GM12878 (cell line): ENCODE results near the gene COL15A1. TPM values are rescaled to one million over a fixed set of nuclear protein-coding genes. Genes with fewer than 3 reads are reported as not detected.

Experiments used
- ATAC-seq: fragments of 200-7000 bp; cut with Tn5 transposase; 3 replicates; pipeline ENCODE4 v1.9.1; 2020; ENCODE audit warnings: mild to moderate bottlenecking, moderate library complexity
- BruUV-seq: library from RNA; stranded (reverse); fragments of 400-500 nt; replicated peaks from 2 replicates; lab custom pipeline; 2021; lab: Mats Ljungman, UMichigan
- CTCF ChIA-PET: fragments of 300-600 bp; sonication (Branson Sonifier 250); formaldehyde crosslinking; extraction: SDS; loops from one replicate; lab custom pipeline; 2021; ENCODE audit warnings: inconsistent platforms; lab: Yijun Ruan, JAX
- POLR2A ChIA-PET: fragments of 350-600 bp; formaldehyde crosslinking; extraction: SDS; loops from one replicate; lab custom pipeline; 2021; ENCODE audit warnings: inconsistent platforms; lab: Charles Lee
- RAD21 ChIA-PET: fragments of 300-600 bp; sonication (Branson Sonifier 250); formaldehyde crosslinking; loops from one replicate; lab custom pipeline; 2023; ENCODE audit warnings: antibody characterized with exemption; ENCODE audit not compliant: unreplicated experiment; lab: Charles Lee
- SMC1A ChIA-PET: fragments of 300-600 bp; sonication (Branson Sonifier 250); formaldehyde crosslinking; loops from one replicate; lab custom pipeline; 2023; ENCODE audit not compliant: unreplicated experiment, uncharacterized antibody; lab: Charles Lee
- DNase-seq: peaks from one replicate; pipeline ENCODE4 v3.0.0-alpha.2; 2011; ENCODE audit warnings: low read depth, low spot score
- FAIRE-seq: peaks from 3 replicates; lab custom pipeline; 2011; peaks lifted over from hg19 to GRCh38; lab: Jason Lieb, UNC
- H2AFZ ChIP-seq: 2 replicates; pipeline ENCODE4 v1.6.0; 2011; ENCODE audit warnings: low read depth, low read length, control low read depth; ENCODE audit not compliant: control insufficient read depth
- H3K27ac ChIP-seq: 2 replicates; pipeline ENCODE4 v1.5.1; 2011; ENCODE audit warnings: control low read depth; ENCODE audit not compliant: control insufficient read depth, insufficient read depth
- H3K27me3 ChIP-seq, 2 experiments: replicated peaks in 1 of 2; 2 replicates each; pipeline versions ENCODE4 v1.6.0 to v1.6.1; 2011; ENCODE audit warnings: low read length in 1 of 2; ENCODE audit not compliant: control insufficient read depth in 2 of 2, insufficient read depth in 2 of 2
- H3K36me3 ChIP-seq, 2 experiments: 2 replicates each; pipeline ENCODE4 v1.5.1; 2011; ENCODE audit warnings: low read length in 1 of 2; ENCODE audit not compliant: control insufficient read depth in 2 of 2, insufficient read depth in 2 of 2
- H3K4me1 ChIP-seq: 2 replicates; pipeline ENCODE4 v1.6.1; 2011; ENCODE audit warnings: mild to moderate bottlenecking, low read length, moderate library complexity, mixed read lengths; ENCODE audit not compliant: control insufficient read depth, insufficient read depth
- H3K4me2 ChIP-seq: 2 replicates; pipeline ENCODE4 v1.6.0; 2011; ENCODE audit warnings: control low read depth; ENCODE audit not compliant: control insufficient read depth, insufficient read depth
- H3K4me3 ChIP-seq: fragments of 200-600 bp; sonication (generic); 2 replicates; pipeline ENCODE4 v1.5.1; 2016
- H3K79me2 ChIP-seq: 2 replicates; pipeline ENCODE4 v1.6.0; 2011; ENCODE audit warnings: low read length; ENCODE audit not compliant: control insufficient read depth, insufficient read depth
- H3K9ac ChIP-seq: 2 replicates; pipeline ENCODE4 v1.8.0; 2011; ENCODE audit warnings: low read length, control low read depth, mixed read lengths; ENCODE audit not compliant: control insufficient read depth, insufficient read depth
- H3K9me3 ChIP-seq: replicated peaks from 3 replicates; pipeline ENCODE4 v1.5.1; 2011; ENCODE audit warnings: mild to moderate bottlenecking, low read length; ENCODE audit not compliant: control insufficient read depth, insufficient read depth
- H4K20me1 ChIP-seq: 2 replicates; pipeline ENCODE4 v1.6.0; 2011; ENCODE audit not compliant: control insufficient read depth, insufficient read depth
- ATF7 ChIP-seq: fragments of 450-650 bp; IDR thresholded peaks from 2 replicates; pipeline ENCODE4 v1.6.1; 2016; ENCODE audit warnings: low read depth, mild to moderate bottlenecking
- CBX5 ChIP-seq: sonication (generic); IDR thresholded peaks from 2 replicates; pipeline ENCODE4 v1.6.1; 2016; ENCODE audit warnings: low read depth, moderate library complexity, mild to moderate bottlenecking, inconsistent platforms
- EZH2 ChIP-seq: IDR thresholded peaks from 2 replicates; pipeline ENCODE4 v1.6.1; 2012; ENCODE audit warnings: low read depth, mild to moderate bottlenecking, control low read depth, inconsistent platforms, low read length, borderline replicate concordance; ENCODE audit not compliant: control insufficient read depth
- RBBP5 ChIP-seq: fragments of 200-600 bp; sonication (generic); conservative IDR thresholded peaks from 2 replicates; pipeline ENCODE4 v1.6.1; 2016
- SMAD5 ChIP-seq: IDR thresholded peaks from 2 replicates; pipeline ENCODE4 v1.6.1; 2016; ENCODE audit warnings: antibody characterized with exemption, low read depth
- SMARCA5 ChIP-seq: fragments of 450-650 bp; IDR thresholded peaks from 2 replicates; pipeline ENCODE4 v1.6.1; 2017; ENCODE audit warnings: mild to moderate bottlenecking
- SRF ChIP-seq, 2 experiments: IDR thresholded peaks; 2 replicates each; pipeline ENCODE4 v1.6.1; 2011; ENCODE audit warnings: low read depth in 2 of 2, low read length in 2 of 2, mild to moderate bottlenecking in 1 of 2, moderate library complexity in 1 of 2
- WGBS: methylation state at CpG from one replicate; pipeline ENCODE4 v1.1.6; 2016; ENCODE audit warnings: low lambda C conversion rate; ENCODE audit not compliant: insufficient replicate concordance, insufficient coverage; ENCODE audit errors: missing lambda C conversion rate; 5-methylcytosine and 5-hydroxymethylcytosine counted together
- in situ Hi-C: fragments of 300-500 bp; cut with MboI; formaldehyde crosslinking; loops from 9 replicates; pipeline ENCODE4 v1.14.3; 2018; ENCODE audit warnings: mixed read lengths
- intact Hi-C: fragments of 100-400 bp; cut with micrococcal nuclease; formaldehyde crosslinking; loops from one replicate; pipeline ENCODE4 v1.14.2; 2022; ENCODE audit not compliant: unreplicated experiment
- polyA plus RNA-seq, 11 experiments: library from polyadenylated mRNA; depleted of rRNA in 4 of 11; unstranded in 6 of 11; stranded (reverse) in 5 of 11; fragments of >200 nt; fragmentation: Nextera tagmentation in 4 of 11; fragmentation: Illumina TruSeq in 1 of 11; extraction: Ambion mirVana in 4 of 11; extraction: Trizol in 1 of 11; gene quantifications; 1 replicate in 1 of 11; 2 replicates in 10 of 11; pipeline versions ENCODE4 v1.2.1 to v1.2.3, GENCODE V29; 2011 to 2016; ENCODE audit warnings: inconsistent platforms in 2 of 11, missing spikeins in 2 of 11, low read depth in 1 of 11
- total RNA-seq, 4 experiments: library from RNA; depleted of rRNA in 3 of 4; stranded (reverse); fragments of >200 nt in 3 of 4; fragmentation: Illumina TruSeq in 1 of 4; extraction: Trizol in 1 of 4; gene quantifications; 2 replicates each; pipeline versions ENCODE4 v1.2.1 to v1.2.3, GENCODE V29; 2013 to 2021
- TF ChIP-seq, protein P1 (sequence below): fragments of 450-650 bp; formaldehyde crosslinking; IDR thresholded peaks from 2 replicates; pipeline ENCODE4 v1.5.0; 2022; ENCODE audit warnings: mild to moderate bottlenecking, missing genetic modification characterization
- TF ChIP-seq, protein P2 (sequence below): IDR thresholded peaks from 2 replicates; pipeline ENCODE4 v1.6.1; 2011; ENCODE audit warnings: mild to moderate bottlenecking, low read depth, low read length, moderate library complexity; ENCODE audit not compliant: insufficient replicate concordance
- TF ChIP-seq, protein P3 (sequence below): fragments of 450-650 bp; IDR thresholded peaks from 2 replicates; pipeline ENCODE4 v1.6.1; 2017; ENCODE audit warnings: mild to moderate bottlenecking, low read depth, inconsistent platforms; ENCODE audit not compliant: poor library complexity, severe bottlenecking
- TF ChIP-seq, protein P4 (sequence below): fragments of 450-650 bp; formaldehyde crosslinking; IDR thresholded peaks from 2 replicates; pipeline ENCODE4 v1.4.0; 2020; ENCODE audit warnings: mild to moderate bottlenecking, moderate library complexity

COL15A1 gene
- total and polyA plus RNA-seq, 10 of the 15 experiments (the other 5 are each of a cell fraction or from before 2014, with no cell fraction given) = 0.01 to 0.28 (median 0.06) TPM; not detected in 2

DNA sequence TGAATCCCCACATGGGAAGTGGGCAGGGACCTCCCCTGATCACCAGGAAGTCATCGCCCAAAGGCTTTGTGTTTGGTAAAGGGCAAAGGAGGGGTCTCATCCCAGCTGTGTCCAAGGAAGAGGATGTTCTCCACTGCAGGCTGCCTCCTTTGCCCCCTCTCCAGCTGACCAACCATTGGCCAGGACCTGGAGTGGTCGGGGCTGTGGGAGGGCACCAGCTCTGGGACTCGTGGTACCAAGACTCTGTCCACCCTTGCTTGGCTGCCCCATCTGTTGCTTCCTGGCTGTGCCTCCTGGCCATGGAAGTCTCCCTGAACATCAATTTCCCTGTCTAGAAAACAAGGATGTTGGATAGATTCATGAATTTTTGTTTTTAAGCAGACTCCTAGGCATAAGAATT, 34.1 kb downstream of the COL15A1 start:
- H3K9ac ChIP-seq = no peak overlapping the region
- no peak overlapping the region for H2AFZ ChIP-seq
- no peak overlapping the region for H3K27ac ChIP-seq
- ATAC-seq (no peak), FAIRE-seq (no peak), DNase-seq (no peak)
- peaks cover 5% of the 10 kb centered on the region; the same call in 1 of the 2 replicates for H4K20me1 ChIP-seq
- TF ChIP-seq SMARCA5 (no peak), SMAD5 (no peak), RBBP5 (no peak), ATF7 (no peak), EZH2 (no peak), CBX5 (no peak), SRF (IDR thresholded peaks at IDR 0.05; ENCODE audit: low read depth in 2 of 2, low read length in 2 of 2) (no peak)
- TF ChIP-seq, protein P1, sequence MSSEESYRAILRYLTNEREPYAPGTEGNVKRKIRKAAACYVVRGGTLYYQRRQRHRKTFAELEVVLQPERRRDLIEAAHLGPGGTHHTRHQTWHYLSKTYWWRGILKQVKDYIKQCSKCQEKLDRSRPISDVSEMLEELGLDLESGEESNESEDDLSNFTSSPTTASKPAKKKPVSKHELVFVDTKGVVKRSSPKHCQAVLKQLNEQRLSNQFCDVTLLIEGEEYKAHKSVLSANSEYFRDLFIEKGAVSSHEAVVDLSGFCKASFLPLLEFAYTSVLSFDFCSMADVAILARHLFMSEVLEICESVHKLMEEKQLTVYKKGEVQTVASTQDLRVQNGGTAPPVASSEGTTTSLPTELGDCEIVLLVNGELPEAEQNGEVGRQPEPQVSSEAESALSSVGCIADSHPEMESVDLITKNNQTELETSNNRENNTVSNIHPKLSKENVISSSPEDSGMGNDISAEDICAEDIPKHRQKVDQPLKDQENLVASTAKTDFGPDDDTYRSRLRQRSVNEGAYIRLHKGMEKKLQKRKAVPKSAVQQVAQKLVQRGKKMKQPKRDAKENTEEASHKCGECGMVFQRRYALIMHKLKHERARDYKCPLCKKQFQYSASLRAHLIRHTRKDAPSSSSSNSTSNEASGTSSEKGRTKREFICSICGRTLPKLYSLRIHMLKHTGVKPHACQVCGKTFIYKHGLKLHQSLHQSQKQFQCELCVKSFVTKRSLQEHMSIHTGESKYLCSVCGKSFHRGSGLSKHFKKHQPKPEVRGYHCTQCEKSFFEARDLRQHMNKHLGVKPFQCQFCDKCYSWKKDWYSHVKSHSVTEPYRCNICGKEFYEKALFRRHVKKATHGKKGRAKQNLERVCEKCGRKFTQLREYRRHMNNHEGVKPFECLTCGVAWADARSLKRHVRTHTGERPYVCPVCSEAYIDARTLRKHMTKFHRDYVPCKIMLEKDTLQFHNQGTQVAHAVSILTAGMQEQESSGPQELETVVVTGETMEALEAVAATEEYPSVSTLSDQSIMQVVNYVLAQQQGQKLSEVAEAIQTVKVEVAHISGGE (CRISPR knock-in tag) = no peak
- TF ChIP-seq, protein P2, sequence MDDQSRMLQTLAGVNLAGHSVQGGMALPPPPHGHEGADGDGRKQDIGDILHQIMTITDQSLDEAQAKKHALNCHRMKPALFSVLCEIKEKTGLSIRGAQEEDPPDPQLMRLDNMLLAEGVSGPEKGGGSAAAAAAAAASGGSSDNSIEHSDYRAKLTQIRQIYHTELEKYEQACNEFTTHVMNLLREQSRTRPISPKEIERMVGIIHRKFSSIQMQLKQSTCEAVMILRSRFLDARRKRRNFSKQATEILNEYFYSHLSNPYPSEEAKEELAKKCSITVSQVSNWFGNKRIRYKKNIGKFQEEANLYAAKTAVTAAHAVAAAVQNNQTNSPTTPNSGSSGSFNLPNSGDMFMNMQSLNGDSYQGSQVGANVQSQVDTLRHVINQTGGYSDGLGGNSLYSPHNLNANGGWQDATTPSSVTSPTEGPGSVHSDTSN = no peak
- TF ChIP-seq, protein P3, sequence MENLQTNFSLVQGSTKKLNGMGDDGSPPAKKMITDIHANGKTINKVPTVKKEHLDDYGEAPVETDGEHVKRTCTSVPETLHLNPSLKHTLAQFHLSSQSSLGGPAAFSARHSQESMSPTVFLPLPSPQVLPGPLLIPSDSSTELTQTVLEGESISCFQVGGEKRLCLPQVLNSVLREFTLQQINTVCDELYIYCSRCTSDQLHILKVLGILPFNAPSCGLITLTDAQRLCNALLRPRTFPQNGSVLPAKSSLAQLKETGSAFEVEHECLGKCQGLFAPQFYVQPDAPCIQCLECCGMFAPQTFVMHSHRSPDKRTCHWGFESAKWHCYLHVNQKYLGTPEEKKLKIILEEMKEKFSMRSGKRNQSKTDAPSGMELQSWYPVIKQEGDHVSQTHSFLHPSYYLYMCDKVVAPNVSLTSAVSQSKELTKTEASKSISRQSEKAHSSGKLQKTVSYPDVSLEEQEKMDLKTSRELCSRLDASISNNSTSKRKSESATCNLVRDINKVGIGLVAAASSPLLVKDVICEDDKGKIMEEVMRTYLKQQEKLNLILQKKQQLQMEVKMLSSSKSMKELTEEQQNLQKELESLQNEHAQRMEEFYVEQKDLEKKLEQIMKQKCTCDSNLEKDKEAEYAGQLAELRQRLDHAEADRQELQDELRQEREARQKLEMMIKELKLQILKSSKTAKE = no peak
- TF ChIP-seq, protein P4, sequence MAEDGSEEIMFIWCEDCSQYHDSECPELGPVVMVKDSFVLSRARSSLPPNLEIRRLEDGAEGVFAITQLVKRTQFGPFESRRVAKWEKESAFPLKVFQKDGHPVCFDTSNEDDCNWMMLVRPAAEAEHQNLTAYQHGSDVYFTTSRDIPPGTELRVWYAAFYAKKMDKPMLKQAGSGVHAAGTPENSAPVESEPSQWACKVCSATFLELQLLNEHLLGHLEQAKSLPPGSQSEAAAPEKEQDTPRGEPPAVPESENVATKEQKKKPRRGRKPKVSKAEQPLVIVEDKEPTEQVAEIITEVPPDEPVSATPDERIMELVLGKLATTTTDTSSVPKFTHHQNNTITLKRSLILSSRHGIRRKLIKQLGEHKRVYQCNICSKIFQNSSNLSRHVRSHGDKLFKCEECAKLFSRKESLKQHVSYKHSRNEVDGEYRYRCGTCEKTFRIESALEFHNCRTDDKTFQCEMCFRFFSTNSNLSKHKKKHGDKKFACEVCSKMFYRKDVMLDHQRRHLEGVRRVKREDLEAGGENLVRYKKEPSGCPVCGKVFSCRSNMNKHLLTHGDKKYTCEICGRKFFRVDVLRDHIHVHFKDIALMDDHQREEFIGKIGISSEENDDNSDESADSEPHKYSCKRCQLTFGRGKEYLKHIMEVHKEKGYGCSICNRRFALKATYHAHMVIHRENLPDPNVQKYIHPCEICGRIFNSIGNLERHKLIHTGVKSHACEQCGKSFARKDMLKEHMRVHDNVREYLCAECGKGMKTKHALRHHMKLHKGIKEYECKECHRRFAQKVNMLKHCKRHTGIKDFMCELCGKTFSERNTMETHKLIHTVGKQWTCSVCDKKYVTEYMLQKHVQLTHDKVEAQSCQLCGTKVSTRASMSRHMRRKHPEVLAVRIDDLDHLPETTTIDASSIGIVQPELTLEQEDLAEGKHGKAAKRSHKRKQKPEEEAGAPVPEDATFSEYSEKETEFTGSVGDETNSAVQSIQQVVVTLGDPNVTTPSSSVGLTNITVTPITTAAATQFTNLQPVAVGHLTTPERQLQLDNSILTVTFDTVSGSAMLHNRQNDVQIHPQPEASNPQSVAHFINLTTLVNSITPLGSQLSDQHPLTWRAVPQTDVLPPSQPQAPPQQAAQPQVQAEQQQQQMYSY (CRISPR knock-in tag) = no peak
- H3K36me3 ChIP-seq = no peaks in the 10 kb centered on the region
- H3K79me2 ChIP-seq = no peaks in the 10 kb centered on the region
- SMC1A ChIA-PET = interaction anchor here (0.8 to 1.9 kb wide), 2 partner anchors 8 to 163 kb away, joined by 3 to 5 read pairs; no protein-coding TSS in a partner anchor
- intact Hi-C loops = loop anchor here (5.0 kb wide), 1 partner anchor 131 kb away; no protein-coding TSS in a partner anchor
- no peak overlapping the region for H3K4me3 ChIP-seq
- WGBS = 53% methylated on average over 3 of the region's 3 CpGs
- H3K4me2 ChIP-seq = no peak overlapping the region
- POLR2A ChIA-PET = no interaction called here
- no peaks in the 10 kb centered on the region for H3K9me3 ChIP-seq
- in situ Hi-C loops = no loop called here
- H3K4me1 ChIP-seq = no peaks in the 10 kb centered on the region; the same call in 1 of the 2 replicates
- peaks cover 7% of the 10 kb centered on the region in 2 experiments for H3K27me3 ChIP-seq
- no TSS peak for BruUV-seq
- RAD21 ChIA-PET = interaction anchor here (1.0 to 4.9 kb wide), 3 partner anchors 10 to 82 kb away, joined by 3 to 24 read pairs (median 3); no protein-coding TSS in a partner anchor
- CTCF ChIA-PET = interaction anchor here (0.7 to 8.4 kb wide), 7 partner anchors 9 to 178 kb away, joined by 3 to 123 read pairs (median 4); no protein-coding TSS in a partner anchor
